ENCODE results near the gene KCTD17.

DNA sequence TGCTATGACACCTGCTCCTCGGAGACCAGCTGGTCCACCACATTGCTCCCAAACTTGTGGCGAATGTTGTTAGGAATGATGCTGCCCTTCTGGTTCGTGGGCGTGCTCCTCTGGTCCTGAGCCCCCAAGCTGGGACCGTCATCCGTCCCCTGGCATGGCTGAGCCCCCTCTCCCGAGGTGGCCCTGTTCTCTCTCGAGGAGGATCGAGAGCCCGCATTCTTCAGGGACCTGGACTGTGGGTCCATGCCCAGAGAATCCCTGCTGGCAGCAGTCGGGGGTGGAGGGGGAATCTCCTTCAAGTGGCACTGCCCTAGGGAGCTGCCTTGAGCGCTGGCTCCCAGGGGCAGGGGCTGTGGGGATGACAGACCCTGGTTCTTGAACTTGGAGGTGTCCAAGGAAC is 49.7 kb upstream of the KCTD17 start:
- TF ChIP-seq CTCF (IDR thresholded peaks at IDR 0.05), result no peak
- TF ChIP-seq POLR2A (IDR thresholded peaks at IDR 0.05), result no peak
